ENCODE data around the gene SLC25A22.

DNA sequence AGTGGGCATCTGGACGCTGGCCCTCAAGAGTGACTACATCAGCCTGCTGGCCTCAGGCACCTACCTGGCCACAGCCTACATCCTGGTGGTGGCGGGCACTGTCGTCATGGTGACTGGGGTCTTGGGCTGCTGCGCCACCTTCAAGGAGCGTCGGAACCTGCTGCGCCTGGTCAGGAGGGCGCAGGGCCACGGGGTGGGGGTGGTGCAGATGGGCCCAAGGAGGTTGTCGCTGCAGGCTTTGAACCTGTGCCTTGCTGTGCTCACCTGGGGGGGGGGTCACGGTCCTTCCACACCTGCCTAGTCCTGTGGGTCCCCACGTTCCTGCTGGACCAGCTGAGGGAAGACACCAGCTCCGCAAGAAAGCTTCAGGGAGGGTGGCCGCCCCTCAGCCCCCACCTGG lies 38.2 kb upstream of the SLC25A22 start:
- TF ChIP-seq, protein P1, sequence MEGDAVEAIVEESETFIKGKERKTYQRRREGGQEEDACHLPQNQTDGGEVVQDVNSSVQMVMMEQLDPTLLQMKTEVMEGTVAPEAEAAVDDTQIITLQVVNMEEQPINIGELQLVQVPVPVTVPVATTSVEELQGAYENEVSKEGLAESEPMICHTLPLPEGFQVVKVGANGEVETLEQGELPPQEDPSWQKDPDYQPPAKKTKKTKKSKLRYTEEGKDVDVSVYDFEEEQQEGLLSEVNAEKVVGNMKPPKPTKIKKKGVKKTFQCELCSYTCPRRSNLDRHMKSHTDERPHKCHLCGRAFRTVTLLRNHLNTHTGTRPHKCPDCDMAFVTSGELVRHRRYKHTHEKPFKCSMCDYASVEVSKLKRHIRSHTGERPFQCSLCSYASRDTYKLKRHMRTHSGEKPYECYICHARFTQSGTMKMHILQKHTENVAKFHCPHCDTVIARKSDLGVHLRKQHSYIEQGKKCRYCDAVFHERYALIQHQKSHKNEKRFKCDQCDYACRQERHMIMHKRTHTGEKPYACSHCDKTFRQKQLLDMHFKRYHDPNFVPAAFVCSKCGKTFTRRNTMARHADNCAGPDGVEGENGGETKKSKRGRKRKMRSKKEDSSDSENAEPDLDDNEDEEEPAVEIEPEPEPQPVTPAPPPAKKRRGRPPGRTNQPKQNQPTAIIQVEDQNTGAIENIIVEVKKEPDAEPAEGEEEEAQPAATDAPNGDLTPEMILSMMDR (conservative IDR thresholded peaks at IDR 0.05; ENCODE audit: low read depth, low read length), result no peak
- TF ChIP-seq EZH2 (IDR thresholded peaks at IDR 0.05; ENCODE audit: borderline replicate concordance, low read depth, low read length, poor library complexity, severe bottlenecking), result no peak

Measured in A673 (cell line).